Spinal cord (tissue), 10 donors: ENCODE data around the gene EMSY. TPM values are rescaled to one million over a fixed set of nuclear protein-coding genes. Genes with fewer than 3 reads are reported as not detected.

Experiments
- DNase-seq, 6 donors: peaks; one replicate each; pipeline versions ENCODE4 v3.0.0 to v3.0.0-alpha.2; 2013 to 2015; ENCODE audit warnings: low spot score in 6 of 6, low read depth in 4 of 6
- H3K27ac ChIP-seq: one replicate; pipeline ENCODE4 v1.5.1; 2013; ENCODE audit warnings: low read depth, low read length, control low read depth
- H3K27me3 ChIP-seq: one replicate; pipeline ENCODE4 v1.6.1; 2013; ENCODE audit warnings: low read length; ENCODE audit not compliant: control insufficient read depth, insufficient read depth
- H3K36me3 ChIP-seq: one replicate; pipeline ENCODE4 v1.6.1; 2013; ENCODE audit warnings: low read length; ENCODE audit not compliant: control insufficient read depth, insufficient read depth
- H3K4me1 ChIP-seq: one replicate; pipeline ENCODE4 v1.6.1; 2013; ENCODE audit warnings: low read length; ENCODE audit not compliant: control insufficient read depth, insufficient read depth
- H3K4me3 ChIP-seq: one replicate; pipeline ENCODE4 v1.5.1; 2013; ENCODE audit warnings: low read depth, low read length, control low read depth
- H3K9me3 ChIP-seq: one replicate; pipeline ENCODE4 v1.6.1; 2013; ENCODE audit warnings: low read length; ENCODE audit not compliant: control insufficient read depth, insufficient read depth
- WGBS: methylation state at CpG from one replicate; pipeline ENCODE4 v1.1.5; 2013; ENCODE audit warnings: missing lambda C conversion rate; ENCODE audit not compliant: insufficient coverage; 5-methylcytosine and 5-hydroxymethylcytosine counted together
- polyA plus RNA-seq, 2 donors: library from polyadenylated mRNA; unstranded; fragments of 120-200 nt; gene quantifications; one replicate each; pipeline ENCODE4 v1.2.1, GENCODE V29; 2013; ENCODE audit not compliant: insufficient read length in 2 of 2
- total RNA-seq, 2 donors: library from RNA; depleted of rRNA in 1 of 2; stranded (reverse); fragments of 120-200 nt in 1 of 2; fragments of >200 nt in 1 of 2; gene quantifications; one replicate each; pipeline versions ENCODE4 v1.2.3 to v1.2.4, GENCODE V29; 2013 to 2014
- donor health status: healthy.

The EMSY gene
- total and polyA plus RNA-seq, 4 donors: 22.6 to 31.8 (median 24.0) TPM

DNA sequence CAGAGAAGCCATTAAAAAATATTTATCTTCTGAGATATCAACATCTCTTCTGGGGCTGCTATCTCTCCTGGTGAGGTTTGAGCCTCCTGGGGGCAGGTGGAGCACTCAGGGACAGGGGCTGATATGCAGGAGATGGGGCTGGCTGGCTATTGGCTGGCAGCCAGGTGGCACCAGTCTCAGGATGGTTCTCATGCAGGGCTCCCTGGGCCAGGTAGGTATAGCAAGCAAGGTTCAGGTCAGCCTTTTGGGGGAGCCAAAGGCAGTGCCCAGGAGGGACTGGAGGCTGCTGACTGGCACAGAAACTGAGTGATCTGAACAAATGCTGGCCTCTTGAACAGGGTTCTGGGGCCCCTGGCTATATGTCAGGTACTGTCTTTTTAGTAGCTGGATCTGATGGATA is 29.7 kb upstream of the EMSY start:
- Histone ChIP-seq H3K4me1 (peaks cover 4% of the 10 kb centered on the region), H3K9me3 (no peaks in the 10 kb centered on the region), H3K4me3 (no peak overlapping the region), H3K27ac (no peak overlapping the region), H3K36me3 (no peaks in the 10 kb centered on the region), H3K27me3 (no peaks in the 10 kb centered on the region)
- no peak for DNase-seq

DNA sequence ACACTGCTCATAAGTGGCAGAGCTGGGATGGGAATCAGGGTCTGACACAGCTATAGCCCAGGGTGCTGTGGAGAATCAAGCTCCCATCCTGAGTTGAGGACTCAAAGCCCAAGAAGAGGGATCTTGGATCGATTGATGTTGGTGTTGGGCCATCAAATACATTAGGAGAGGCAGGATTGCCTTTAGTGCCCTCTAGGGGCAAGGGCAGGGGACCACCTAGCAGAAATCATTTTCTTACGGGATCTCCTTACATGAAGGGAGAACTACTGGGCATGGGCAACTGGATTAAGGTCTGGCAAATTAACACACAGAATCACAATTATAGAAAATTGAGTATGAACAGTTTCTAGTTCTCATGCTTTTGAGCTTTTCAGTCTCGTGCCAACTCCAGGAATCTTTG is 24.9 kb upstream of the EMSY start:
- no peak overlapping the region for H3K4me3 ChIP-seq
- H3K27ac ChIP-seq: no peak overlapping the region
- H3K4me1 ChIP-seq: no peaks in the 10 kb centered on the region
- no peaks in the 10 kb centered on the region for H3K9me3 ChIP-seq
- H3K36me3 ChIP-seq: no peaks in the 10 kb centered on the region
- no CpG with 5 or more reads among the region's 3 CpGs for WGBS
- DNase-seq: no peak
- H3K27me3 ChIP-seq: no peaks in the 10 kb centered on the region

DNA sequence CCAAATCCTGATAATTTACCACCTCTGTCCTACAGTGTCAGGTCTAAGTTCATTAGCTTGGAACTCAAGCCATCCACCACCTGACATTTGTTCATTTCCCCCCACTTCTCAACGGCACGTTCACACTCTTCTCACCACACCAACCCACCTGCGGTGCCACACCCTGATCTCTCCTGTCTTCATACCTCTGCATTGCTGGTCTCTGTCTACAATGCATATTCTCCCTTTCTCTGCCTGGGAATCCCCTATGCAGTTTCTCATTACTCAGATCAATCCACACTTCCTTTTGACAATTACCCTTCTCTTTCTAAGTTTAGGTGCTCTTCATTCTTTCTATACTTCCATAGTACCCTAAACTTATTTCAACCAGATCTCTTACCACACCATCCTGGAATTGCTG is 20.4 kb upstream of the EMSY start:
- Histone ChIP-seq H3K4me1 (no peaks in the 10 kb centered on the region), H3K27ac (no peak overlapping the region), H3K27me3 (no peaks in the 10 kb centered on the region), H3K9me3 (no peaks in the 10 kb centered on the region), H3K36me3 (no peaks in the 10 kb centered on the region), H3K4me3 (no peak overlapping the region)
- no peak for DNase-seq
- WGBS: 77% methylated on average over 3 of the region's 3 CpGs

DNA sequence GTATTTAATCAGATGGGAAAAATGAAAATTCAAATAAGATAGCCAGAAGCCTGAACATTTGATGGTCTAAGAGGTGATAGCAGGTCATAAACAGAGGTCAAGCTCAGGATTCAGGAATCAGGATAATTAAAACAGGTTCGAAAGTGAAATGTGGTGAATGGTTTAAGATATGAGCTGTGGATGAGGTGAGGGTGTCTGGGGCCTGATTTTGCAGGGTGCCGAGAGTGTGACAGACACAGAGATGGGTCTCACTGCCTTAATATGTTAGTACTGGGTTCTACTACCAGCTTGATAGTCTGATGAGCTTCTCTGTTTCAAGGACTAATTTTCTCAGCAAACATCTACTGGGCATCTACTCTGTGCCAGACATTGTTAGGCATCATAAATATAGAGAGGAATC is 19.9 kb upstream of the EMSY start:
- Histone ChIP-seq H3K27me3 (no peaks in the 10 kb centered on the region), H3K27ac (no peak overlapping the region), H3K4me3 (no peak overlapping the region), H3K9me3 (no peaks in the 10 kb centered on the region), H3K36me3 (no peaks in the 10 kb centered on the region), H3K4me1 (no peaks in the 10 kb centered on the region)
- WGBS: 83% methylated on average over 2 of the region's 2 CpGs
- DNase-seq: no peak

DNA sequence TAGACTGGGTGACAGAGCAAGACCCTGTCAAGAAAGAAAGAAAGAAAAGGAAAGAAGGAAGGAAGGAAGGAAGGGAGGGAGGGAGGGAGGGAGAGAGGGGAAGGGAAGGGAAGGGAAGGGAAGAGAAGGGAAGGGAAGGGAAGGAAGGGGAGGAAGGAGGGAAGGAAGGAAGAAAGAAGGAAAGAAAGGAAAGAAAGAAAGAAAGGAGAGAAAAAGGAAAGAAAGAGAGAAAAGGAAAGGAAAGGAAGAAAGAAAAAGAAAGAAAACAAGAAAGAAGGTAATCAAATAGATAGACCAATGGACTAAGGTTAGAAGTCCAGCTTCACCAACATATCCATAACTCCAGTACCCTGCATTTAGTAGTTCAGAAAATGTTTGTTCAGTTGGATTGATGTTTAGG is 18.2 kb upstream of the EMSY start:
- no peak overlapping the region for H3K27ac ChIP-seq
- DNase-seq: no peak
- H3K4me3 ChIP-seq: no peak overlapping the region
- no peaks in the 10 kb centered on the region for H3K4me1 ChIP-seq
- no peaks in the 10 kb centered on the region for H3K36me3 ChIP-seq
- no peaks in the 10 kb centered on the region for H3K9me3 ChIP-seq
- no peaks in the 10 kb centered on the region for H3K27me3 ChIP-seq

DNA sequence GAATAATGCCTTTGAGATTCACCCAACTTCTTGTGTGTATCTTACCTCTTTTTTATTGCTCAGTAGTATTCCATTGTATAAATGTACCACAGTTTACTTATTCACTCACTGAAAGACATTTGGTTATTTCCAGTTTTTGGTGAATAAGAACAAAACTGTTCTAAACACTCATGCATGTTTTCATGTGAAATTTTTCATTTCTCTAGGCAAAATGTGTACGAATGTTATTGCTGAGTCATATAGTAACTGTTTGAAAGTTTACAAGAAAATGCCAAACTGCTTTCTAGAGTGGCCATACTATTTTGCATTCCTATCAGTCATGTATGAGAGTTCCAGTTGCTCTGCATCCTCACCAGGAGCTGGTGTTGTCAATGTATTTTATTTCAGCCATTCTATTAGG is 8.8 kb upstream of the EMSY start:
- Histone ChIP-seq H3K4me1 (no peaks in the 10 kb centered on the region), H3K36me3 (no peaks in the 10 kb centered on the region), H3K27ac (no peak overlapping the region), H3K9me3 (no peaks in the 10 kb centered on the region), H3K4me3 (no peak overlapping the region), H3K27me3 (no peaks in the 10 kb centered on the region)
- no CpG with 5 or more reads among the region's 1 CpG for WGBS
- DNase-seq: no peak

DNA sequence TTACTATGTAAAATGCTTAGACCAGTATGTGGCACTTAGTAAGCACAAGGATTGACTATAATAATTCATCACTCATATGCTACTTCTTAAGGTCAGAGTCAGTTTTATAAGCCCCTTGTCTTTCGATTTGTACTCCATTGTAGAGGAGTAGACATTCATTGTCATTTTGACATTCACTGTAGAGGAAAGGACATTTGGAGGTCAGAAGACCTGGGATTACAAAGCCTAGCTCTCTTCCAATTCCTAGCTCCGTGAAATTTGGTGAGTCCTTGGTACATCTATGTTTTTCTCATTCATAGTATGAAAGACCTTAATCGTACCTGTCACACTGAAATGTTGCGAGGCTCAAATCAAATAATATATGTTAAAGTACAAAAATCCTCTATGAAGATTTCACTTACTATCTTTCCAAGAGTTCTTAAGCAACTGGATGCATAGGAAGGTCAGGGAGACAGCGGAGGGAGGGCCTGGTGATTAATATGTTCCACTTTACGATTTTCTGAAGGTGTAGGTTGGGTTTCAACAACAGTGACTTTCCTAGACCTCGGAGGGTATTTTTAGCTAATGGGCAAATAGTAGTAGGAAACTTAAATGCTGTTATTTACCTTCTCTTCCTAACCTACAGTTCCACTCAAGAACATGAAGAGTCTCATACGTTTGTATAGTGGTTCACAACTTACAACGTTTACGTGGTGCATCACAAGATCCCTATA is 1.4 kb upstream of the EMSY start:
- no peak overlapping the region for H3K27ac ChIP-seq
- no peaks in the 10 kb centered on the region for H3K4me1 ChIP-seq
- H3K36me3 ChIP-seq: no peaks in the 10 kb centered on the region
- H3K9me3 ChIP-seq: no peaks in the 10 kb centered on the region
- peak in 1 of 6 donors; percentile 12 for DNase-seq
- no peaks in the 10 kb centered on the region for H3K27me3 ChIP-seq
- H3K4me3 ChIP-seq: peak overlapping the region; percentile 99
- 50% methylated on average over 1 of the region's 10 CpGs for WGBS

DNA sequence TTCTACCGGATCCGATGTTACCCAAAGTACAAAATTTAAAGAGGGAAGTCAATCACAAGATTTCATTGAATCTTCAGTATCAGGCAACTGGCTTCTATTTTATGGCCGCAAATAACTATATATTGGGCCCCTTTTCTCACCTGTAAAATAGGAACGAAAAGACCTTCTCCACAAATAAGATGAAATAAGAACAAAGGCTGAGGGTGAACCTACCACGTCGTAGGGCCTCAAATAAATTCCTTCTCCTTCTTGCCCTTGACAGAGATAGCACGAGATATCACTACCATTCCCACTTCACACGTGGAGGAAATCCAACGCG is 794 bp upstream of the EMSY start:
- Histone ChIP-seq H3K9me3 (no peaks in the 10 kb centered on the region), H3K27ac (peak overlapping the region; percentile 97)
- 0% methylated on average over 7 of the region's 10 CpGs for WGBS

DNA sequence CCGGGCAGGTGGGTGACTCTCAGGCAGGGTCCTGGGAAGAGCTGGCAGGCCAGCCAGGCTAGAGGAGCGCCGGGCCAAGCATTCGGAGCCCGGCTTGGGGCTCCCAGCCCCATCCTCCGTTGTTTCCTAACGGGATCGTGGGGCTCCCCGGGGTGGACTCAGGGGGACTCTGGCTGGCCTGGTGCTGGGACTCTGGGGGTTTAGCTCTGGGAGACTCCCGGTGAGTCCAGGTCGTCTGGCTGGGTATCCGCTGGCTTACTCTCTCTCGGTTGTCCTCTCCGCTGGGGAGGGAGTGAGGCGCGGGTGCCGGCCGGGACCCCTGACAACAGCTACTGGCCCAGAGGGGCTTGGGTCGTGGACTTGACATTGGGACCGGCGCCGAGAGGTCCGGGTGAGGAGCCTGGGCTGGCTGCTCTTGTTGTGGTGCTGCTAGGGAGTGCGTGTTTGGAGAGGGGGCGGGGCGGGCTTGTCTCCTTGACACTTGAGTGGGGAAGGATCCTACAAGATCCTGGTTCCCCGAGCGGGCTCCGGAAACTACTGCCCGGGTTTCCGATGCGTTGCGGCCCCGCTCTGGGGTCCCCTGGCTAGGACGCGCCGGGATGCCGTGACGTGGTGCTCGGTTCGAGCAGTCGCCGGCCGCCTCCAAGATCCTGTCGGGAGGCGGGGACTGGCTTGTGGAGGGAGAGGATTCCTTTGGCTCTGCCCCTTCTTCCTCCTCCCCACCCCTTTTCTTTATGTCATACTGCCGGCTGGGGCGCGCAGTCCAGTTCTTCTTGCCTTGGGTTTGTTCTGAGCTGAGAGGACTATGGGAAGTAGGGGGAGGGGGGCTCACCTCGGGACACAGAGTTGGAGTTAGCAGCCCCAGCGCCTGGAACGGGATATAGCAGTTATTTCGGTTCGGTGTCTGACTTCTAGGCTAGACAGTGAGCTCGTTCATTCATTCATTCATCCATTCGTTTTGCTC is 585 bp downstream of the EMSY start:
- DNase-seq: peak; percentile 43 to 93 (median 56)
- no peaks in the 10 kb centered on the region for H3K9me3 ChIP-seq
- peak overlapping the region; percentile 99 for H3K4me3 ChIP-seq
- H3K27ac ChIP-seq: peak overlapping the region; percentile 97
- H3K27me3 ChIP-seq: no peaks in the 10 kb centered on the region
- H3K4me1 ChIP-seq: no peaks in the 10 kb centered on the region
- under 1% methylated on average over 44 of the region's 56 CpGs for WGBS
- peaks cover under 1% of the 10 kb centered on the region for H3K36me3 ChIP-seq

More for the DNA sequence above, 794 bp upstream of the EMSY start:
- Histone ChIP-seq H3K4me3 (peak overlapping the region; percentile 99), H3K27me3 (no peaks in the 10 kb centered on the region), H3K4me1 (no peaks in the 10 kb centered on the region), H3K36me3 (no peaks in the 10 kb centered on the region)
- DNase-seq: no peak

DNA sequence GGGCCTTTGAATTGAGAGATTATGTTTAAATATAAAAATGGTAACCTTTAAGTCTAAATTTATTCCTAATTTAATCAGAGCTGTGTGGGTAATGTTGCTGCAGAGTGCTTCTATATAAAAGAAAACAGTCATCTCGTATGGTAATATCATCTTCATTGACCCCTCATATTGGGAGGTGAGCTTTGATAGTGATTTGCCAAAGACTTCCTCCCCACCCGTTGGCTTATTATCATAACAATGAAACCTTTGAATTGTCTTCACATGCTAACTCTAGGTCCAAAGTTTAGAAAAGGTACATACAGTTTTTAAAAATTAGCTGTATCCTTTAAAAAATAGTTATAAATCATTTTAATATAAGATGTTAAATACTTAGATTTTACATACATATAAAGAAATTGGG is 3.7 kb downstream of the EMSY start:
- Histone ChIP-seq H3K36me3 (peaks cover 7% of the 10 kb centered on the region), H3K9me3 (no peaks in the 10 kb centered on the region), H3K27me3 (no peaks in the 10 kb centered on the region), H3K4me3 (no peak overlapping the region), H3K27ac (no peak overlapping the region), H3K4me1 (no peaks in the 10 kb centered on the region)
- no CpG with 5 or more reads among the region's 2 CpGs for WGBS
- no peak for DNase-seq
